ENCODE data around the gene TBC1D14.

Gene TBC1D14

DNA sequence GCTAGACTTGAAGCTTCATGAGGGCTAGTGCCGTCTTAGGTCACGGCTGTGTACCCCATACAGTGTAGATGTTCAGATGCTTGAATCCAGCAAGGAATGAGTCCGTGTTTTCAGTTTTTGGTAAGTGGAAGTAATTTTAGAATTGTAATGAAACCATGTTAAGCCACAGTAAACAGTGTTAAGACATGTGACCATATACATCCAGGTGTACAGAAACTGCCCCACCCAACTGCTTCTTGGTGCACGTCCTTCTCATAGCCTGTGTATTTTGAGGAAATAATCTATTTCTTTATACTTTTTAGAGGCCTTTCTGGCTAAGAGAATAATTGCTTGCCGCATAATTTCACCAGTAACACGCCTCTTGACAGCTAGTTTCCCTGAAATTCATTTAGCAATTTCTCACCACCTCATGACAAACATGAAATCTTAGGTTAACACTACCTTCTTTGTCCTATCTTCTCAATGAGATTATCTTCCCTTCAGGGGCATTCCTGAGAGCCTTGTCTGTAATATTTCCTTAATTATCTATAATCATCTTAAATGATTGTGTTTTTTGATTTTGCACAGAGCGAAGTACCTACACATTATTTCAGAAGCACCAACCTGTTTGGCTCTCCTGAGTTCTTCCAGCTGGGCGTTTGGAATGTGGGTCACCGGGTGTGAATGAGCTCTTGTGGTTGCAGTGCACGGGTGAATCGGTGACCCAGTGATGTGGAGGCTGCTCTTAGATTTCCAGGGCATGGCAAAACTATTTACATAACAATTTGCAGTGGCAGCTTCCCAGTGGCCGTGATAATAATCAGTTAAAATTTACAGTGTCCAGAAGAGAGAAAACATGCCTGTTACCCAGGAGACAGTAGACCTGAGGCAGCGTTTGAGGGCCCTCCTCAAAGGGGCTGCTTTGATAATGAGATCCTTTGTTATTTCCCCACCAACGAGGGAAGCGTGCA is 83.4 kb downstream of the TBC1D14 start:
- FAIRE-seq (no peak), DNase-seq (ENCODE audit: low spot score) (no peak)

- no peak for DNase-seq (ENCODE audit: low spot score)
- no peak for FAIRE-seq
Observed at GRCh38 chr4:6996481-6996880, 86.9 kb downstream of the TBC1D14 start.

DNA sequence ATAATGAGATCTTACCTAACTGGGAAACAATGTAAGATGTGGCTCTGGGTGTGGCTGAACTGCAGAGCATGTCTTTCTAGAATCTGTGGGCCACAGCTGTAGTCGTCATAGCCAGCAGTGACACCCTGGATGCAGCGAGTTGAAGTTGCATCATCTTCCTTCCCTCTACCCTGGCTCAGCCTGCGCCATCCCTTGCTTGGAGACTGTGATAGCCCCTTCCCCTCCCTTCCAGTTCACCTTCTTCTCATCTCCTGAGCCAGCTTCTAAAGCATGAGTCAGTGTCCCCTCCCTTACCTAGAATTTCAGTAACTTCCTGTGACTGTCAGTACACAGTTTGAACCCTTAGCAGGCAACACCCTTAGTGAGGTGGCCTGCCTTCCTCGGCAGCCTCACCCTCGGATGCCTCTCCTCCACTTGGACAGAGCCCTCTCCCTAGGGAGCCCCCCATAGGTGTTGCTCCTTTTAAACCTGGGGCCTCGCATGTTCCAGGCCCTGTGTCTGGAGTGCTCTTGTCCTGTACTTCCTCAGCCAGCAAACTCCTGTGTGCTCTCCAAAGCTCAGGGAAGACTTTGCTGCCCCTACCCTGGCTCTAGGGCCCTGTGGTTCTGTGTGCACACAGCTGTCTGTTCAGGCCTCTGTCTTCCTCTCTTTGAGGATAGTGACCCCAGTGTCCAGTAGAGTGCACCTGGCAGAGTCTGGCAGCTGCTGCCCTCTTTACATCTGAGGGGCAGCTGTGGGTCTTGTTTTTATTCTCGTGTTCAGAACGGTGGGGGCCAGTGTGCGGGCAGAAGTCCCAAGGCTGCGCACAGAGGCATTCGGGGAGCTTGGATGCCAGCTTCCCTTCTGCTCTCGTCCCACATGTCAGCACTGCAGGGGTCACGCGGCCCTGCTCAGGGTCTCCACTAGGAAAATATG is 89.8 kb downstream of the TBC1D14 start:
- DNase-seq (ENCODE audit: low spot score) = no peak
- FAIRE-seq = no peak

- no peak for DNase-seq (ENCODE audit: low spot score)
- no peak for FAIRE-seq
Observed at GRCh38 chr4:7000421-7001176, 91.0 kb downstream of the TBC1D14 start.

DNA sequence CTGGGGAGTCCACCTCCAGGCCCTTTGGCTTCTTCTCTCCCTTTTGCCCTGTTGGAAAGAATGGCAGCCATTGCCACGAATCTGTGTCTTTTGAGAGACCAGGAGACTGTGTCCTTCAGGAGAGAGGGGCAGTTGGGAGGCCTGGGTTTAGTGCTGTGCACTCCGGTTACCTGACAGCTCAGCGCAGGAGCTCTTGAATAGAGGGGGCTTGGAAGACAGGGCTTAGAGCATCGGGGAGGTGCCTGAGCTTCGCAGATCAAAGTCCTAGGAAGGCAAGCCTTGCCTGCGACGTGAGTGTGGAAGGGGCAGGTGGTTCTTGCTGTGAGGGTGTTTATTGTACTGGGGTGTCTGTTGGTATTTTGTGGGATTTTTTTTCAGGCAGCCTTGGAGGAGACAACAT is 91.6 kb downstream of the TBC1D14 start:
- no peak for FAIRE-seq

GRCh38 chr4:7002336-7002735 is 92.7 kb downstream of the TBC1D14 start:
- DNase-seq (ENCODE audit: low spot score) (no peak), FAIRE-seq (no peak)

More for the DNA sequence above, 91.6 kb downstream of the TBC1D14 start:
- DNase-seq (ENCODE audit: low spot score) = no peak

GRCh38 chr4:7003176-7003878 is 93.7 kb downstream of the TBC1D14 start:
- DNase-seq (ENCODE audit: low spot score) (no peak), FAIRE-seq (no peak)

GRCh38 chr4:7003879-7004240 is 94.2 kb downstream of the TBC1D14 start:
- no peak for FAIRE-seq
- DNase-seq (ENCODE audit: low spot score) = no peak

- FAIRE-seq (no peak), DNase-seq (ENCODE audit: low spot score) (no peak)
Observed at GRCh38 chr4:7004331-7004730, 94.7 kb downstream of the TBC1D14 start.

GRCh38 chr4:7005571-7005970 is 95.9 kb downstream of the TBC1D14 start:
- no peak for FAIRE-seq
- DNase-seq (ENCODE audit: low spot score) = no peak

- no peak for DNase-seq (ENCODE audit: low spot score)
- no peak for FAIRE-seq
Observed at GRCh38 chr4:7006411-7006810, 96.8 kb downstream of the TBC1D14 start.

- no peak for DNase-seq (ENCODE audit: low spot score)
- FAIRE-seq = no peak
Observed at GRCh38 chr4:7007142-7007907, 97.7 kb downstream of the TBC1D14 start.

DNA sequence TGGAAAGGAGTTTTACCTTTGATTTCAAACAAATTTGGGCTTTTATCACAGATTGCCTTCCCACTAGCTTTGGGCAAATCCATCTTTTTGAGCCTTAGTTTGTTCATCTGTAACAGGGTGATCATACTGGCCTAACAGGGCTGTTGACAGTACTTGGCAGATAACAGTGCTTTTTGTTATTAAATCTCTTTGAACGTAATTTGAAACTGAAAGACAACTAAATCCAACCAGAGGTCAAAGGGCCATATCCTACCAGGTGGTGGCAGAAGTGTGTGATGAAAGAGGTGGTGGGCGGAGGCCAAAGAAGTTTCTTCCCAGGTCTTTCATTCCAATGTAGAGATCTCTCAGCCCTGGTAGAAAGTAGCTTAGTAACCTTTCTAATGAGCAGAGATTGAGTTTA is 98.3 kb downstream of the TBC1D14 start:
- FAIRE-seq (no peak), DNase-seq (ENCODE audit: low spot score) (no peak)

DNA sequence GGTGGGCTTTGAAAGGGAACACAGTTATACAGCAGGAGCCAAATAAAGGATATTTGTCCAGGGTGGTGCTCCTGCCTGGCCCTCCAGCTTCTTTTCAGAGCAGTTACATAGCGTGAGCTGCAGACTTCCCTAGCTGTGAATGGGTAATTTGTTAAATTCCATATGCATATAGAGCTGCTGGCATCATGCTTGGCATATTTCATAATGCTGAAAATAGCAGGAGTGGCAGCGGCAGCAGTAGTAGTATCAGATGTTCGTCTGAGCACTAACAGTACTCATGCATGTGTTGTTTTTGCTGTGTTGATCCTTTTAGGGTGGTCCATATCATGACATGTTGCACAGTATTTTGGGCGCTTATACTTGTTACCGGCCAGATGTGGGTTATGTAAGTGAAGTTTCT is 99.9 kb downstream of the TBC1D14 start:
- FAIRE-seq (no peak), DNase-seq (ENCODE audit: low spot score) (no peak)

DNA sequence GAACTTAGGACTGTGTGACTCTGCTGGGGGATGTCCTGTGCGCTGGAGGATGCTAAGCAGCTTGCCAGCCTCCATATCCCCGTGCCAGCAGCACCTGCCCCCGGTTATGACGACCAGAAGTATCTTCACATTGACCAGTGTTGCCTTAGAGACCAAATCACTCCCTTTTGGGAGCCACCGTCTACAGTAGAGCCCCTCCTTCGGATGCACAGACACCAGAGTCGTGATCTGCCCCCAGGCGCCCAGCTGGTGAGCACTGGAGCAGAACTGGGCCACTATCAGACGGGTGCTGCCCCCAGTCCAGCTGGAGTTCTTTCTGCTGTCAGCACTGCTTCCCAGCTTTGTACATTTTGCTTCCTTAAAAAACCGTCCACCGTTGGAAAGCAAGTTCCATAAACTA is 103.5 kb downstream of the TBC1D14 start:
- FAIRE-seq = no peak
- DNase-seq (ENCODE audit: low spot score) = no peak

GRCh38 chr4:7014815-7015214 is 105.2 kb downstream of the TBC1D14 start:
- DNase-seq (ENCODE audit: low spot score) (no peak), FAIRE-seq (no peak)

DNA sequence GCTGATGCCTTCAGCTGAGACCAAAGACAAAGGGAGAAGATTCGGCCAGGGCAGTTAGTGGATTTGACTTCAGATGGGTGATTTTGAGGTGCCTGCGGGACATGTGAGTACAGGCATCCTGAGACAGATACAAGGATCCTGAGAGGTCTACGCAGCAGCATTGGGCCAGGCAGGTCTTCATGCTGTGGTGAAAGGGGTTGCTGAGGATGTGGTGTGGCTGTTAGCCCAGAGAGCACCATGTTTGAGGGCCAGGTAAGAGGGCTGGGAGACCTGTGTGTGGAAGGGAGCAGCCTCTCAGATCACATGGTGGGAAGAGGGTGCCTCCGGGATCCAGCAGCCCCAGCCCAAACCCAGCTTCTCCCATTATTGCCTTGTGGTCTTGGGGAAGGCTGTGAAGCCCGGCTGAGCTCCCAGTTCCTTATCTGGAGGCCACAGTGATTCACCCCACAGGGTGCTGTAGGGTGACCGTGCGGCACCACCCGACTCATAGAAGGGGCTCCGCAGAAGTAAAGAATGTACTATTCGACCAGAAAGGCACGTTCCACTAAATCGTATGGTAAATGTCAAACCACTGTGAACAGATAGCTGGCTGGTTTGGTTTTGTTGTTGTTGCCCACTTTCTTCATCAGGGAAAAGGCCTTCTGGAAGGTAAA is 105.9 kb downstream of the TBC1D14 start:
- FAIRE-seq = no peak
- no peak for DNase-seq (ENCODE audit: low spot score)

DNA sequence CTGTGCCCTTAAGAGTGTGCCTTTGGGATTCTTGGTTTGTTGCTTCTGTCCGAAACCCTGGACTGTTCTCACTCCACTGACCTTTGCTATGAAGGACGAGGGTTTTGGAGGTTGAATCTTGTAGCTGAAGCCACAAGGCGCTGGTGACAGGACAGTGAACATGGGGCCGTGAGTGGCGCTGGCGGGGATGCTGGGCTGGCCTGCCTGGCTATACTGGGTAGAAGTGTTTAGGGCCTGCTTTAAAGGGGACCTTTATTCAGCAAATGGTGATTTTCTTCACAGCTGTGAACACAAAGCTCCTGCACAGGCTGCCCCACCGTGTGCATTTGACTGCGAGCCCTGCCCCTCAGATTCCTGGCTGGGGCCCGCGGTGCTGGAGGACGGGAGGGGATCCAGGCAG is 106.5 kb downstream of the TBC1D14 start:
- FAIRE-seq = no peak
- DNase-seq (ENCODE audit: low spot score) = no peak

DNA sequence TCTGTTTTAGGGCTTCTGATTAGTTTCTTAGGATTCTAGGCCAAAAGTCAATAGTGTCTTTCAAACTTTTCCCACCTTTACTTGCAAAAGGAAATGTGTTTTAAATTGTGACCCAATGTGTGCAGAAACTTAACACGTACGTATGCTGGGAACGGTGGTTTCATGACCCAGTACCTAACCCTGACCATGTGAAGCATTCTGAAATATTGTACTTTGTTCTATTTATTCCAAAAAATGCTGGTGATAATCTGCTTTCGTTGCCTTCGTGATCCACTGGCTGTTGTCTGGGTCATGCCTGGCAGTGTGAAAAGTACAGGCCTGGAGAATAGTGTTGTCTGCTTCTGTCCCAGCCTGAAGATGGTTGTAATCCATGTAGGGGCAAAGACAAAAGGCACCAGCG is 106.9 kb downstream of the TBC1D14 start:
- FAIRE-seq (no peak), DNase-seq (ENCODE audit: low spot score) (no peak)
